OCI-M2 (cell line): Measurements from ENCODE around the gene OPA3.
"Not testable (repeated sequence)": the region's sequence is repeated elsewhere in the genome, so short reads cannot be mapped to it uniquely, and the experiment has no call there.

Source experiments
- DNase-seq: peaks from one replicate; lab custom pipeline; 2025; ENCODE audit not compliant: unreplicated experiment; lab: John Stamatoyannopoulos, UW

Gene OPA3

GRCh38 chr19:45584332-45585157 is at the start of gene OPA3:
Gene OPA3, minus strand, starts transcription at chr19:45584802. Its CDS starts 38 bp downstream, at chr19:45584764.
- DNase-seq: peak; percentile 98

DNA sequence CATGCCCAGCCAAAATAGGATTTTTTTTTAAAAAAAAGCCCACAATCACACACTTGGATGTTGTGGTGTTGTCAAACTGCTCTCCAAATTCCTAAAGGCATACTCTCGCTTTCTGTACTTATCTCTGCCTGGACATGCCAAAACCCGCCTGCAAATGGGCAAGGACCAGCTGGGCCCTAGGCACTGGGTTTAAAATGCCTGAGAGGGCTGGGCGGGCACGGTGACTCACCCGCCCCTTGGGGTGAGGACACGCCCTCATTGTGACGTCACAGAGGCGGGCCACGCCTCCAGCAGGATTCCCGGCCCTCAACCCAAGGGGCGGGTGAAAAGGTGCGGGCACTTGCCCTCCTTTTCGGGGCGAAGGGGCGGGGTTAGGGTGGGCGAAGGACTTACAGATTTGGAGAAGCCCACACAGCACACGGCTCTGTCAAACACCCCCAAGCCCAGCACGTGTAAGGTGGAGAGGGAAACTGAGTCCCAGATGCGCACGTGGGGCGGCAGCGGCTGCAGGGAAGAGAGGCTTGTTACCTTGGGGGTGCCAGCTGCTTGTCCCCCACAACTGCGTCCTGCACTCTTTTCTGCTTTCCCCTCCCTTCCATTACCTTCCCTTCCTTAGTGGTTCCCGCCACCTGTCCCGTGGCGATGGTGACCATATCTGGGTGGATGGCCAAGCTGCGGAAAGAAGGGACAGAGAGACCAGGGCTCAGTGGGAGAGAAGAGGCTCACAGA is 48.0 kb upstream of the OPA3 start:
- no peak for DNase-seq

GRCh38 chr19:45630463-45630862 is 45.9 kb upstream of the OPA3 start:
- DNase-seq: no peak

DNA sequence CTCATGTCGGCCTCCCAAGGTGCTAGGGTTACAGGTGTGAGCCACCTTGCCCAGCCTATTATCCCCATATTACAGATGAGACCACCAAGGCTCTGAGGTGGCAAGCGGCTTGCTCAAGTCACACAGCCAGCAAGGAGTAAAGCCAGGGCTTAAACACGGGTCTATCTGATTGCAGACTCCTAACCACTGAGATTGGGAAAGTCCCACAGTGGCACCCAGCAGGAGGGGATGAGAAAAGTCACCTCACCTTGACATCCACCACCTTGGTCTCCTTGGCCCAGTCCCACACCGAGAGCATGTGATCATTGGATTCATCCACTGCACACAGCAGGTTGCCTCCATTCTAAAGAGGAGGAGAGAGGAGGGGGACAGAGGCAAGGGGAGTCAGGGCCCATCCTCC is 45.1 kb upstream of the OPA3 start:
- no peak for DNase-seq

- DNase-seq: not testable (repeated sequence)
Measured at GRCh38 chr19:45628219-45628618, 43.6 kb upstream of the OPA3 start.

GRCh38 chr19:45623984-45624383 is 39.4 kb upstream of the OPA3 start:
- DNase-seq: no peak

GRCh38 chr19:45621976-45622503 is 37.4 kb upstream of the OPA3 start:
- DNase-seq: no peak

- DNase-seq: no peak
Measured at GRCh38 chr19:45621389-45621788, 36.8 kb upstream of the OPA3 start.

DNA sequence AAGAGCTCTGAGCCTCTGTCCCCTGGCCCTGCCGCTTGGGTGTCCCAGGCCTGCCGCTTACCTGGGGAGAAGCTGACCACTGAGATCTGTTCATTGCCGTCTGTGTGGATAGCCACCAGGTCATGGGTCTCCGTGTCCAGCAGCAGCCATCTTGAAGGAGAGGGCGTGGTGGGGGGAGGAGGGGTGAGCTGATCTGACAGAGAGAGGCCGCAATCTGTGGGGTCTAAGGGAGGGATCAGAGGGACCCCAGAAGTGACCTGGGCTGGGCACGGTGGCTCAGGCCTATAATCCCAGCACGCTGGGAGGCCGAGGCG is 32.1 kb upstream of the OPA3 start:
- DNase-seq: no peak

DNA sequence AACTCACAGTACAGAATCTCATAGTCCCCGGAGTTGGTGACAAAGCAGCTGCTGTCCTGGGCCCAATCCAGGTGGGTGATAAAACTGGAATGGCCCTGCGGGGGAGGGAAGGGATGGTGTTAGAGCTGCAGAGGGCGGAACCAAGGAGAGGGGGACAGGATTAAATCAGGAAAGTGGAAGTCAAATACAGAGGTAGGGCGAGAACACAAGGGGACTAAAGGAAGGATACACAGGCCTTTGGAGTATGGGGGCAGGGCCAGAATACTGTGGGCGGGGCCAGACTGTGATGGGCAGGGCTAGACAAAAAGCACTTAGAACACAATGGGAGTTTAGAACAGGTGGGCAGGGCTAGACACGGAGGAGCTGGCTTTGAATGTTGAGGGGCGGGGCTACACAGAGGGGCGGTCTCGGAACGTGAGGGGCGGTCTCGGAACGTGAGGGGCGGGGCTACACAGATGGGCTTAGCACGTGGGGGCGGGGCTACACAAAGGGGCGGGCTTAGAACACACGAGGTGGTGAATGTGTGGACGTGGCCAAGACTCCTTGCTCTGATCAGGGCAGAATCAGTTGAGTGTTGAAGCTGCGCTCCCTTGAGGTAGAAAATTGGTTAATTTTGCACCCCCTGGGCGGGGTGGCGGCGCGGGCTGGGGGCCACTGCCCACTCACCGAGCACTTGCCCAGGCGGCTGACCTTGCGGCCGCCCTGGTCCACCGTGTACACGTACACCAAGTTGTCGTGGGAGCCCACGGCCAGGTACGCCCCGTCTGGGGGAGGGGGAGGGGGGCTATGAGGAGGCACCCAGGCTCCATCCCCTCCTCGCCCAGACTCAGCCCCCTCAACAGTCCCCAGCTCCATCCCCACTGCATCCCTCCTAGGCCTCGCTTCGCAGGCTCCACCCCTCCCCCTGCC is 31.4 kb upstream of the OPA3 start:
- no peak for DNase-seq

DNA sequence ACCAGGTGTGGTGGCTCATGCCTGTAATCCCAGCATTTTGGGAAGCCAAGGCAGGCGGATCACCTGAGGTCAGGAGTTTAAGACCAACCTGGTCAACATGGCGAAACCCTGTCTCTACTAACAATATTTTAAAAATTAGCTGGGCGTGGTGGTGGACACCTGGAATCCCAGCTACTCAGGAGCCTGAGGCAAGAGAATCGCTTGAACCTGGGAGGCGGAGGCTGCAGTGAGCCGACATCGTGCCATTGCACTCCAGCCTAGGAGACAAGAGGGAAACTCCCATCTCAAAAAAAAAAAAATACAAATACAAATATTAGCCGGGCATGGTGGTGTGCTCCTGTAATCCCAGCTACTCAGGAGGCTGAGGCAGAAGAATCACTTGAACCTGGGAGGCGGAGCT is 30.5 kb upstream of the OPA3 start:
- DNase-seq: not testable (repeated sequence)

- no peak for DNase-seq
Measured at GRCh38 chr19:45613926-45614725, 29.5 kb upstream of the OPA3 start.

GRCh38 chr19:45608948-45609347 is 24.3 kb upstream of the OPA3 start:
- no peak for DNase-seq

DNA sequence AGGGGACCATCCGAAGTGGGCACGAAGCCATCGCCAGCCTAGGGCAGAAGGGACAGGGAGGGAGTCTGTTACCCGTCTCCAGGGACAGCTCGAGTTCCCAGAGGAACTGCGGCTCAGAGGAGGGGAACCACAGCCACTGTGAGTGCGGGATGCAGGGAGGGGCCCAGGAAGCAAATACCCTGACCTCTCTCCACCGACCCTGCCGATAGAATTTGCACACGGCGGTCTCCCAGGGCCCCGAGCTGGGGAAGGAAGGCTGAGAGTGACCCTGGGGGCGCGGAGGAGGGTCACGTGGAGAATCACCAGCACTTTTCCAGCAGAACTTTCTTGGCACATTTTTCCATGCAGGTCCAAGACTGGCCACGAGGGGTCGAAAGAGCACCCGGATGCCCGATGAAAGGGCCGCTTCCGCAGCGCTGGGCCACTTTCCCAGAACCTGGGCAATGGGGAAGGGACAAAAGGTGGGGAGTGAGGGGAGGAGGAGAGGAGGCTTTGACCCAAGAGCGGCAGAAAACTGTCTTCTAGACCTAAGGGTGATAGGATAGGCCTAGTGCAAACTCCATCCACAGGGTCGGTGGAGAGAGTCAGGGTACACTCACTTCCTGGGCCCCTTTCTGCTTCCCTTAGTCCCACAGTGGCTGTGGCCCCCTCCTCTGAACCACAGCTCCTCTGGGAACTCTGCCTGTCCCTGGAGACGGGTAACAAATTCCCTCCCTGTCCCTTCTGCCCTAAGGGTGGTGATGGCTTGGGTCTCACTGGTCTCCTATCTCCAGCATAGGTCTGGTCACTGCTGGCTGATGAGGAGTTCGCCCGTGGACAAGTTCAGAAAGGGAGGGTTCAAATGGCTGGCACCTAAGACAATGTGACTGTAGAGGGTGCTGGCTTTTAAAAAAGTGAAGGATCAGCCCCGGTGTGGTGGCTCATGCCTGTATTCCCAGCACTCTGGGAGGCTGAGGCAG is 22.7 kb upstream of the OPA3 start:
- no peak for DNase-seq

DNA sequence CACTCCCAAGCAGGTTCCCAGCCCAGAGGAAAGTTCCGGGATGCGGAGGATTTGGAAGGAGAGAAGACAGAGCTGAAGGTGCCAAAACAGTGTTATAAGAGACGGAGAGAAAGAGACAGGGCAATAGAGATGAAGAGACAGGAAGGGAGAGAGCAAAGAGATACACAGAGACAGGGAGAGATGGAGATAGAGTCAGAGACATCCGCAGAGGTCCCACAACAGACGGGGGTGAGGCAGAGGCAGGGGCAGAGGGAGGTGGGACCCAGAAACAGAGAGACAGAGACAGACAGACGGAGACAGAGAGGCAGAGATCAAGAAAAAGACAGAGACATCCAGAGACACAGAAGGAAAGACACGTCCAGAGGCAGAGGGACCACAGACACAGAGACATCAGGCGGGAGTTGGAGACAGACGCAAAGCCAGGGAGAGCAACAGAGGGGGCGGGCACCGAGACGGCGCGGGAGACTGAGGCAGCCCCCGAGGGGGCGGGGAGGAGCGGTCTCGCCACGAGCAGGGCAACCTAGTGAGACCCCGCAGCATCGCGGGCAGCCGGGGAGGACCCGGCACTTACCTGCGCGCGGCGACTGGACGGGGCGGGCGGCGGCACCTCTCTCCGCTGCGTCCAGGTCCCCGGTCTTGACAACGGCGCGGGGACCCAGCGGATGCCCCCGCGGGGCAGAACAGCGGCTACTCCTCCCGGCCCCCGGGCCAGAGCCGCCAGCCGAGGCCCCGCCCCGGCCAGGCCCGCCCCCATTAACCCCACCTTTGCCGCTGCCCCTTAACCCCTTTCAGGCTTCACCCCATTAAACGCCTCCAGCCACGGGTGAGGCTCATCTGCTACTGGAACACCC is 17.1 kb upstream of the OPA3 start, which contains the start of gene GPR4:
Gene GPR4 (minus strand): TSS at position 689 of the 851 bp plus-strand sequence. CDS start 10,346 bp downstream, outside the sequence.
- no peak for DNase-seq

DNA sequence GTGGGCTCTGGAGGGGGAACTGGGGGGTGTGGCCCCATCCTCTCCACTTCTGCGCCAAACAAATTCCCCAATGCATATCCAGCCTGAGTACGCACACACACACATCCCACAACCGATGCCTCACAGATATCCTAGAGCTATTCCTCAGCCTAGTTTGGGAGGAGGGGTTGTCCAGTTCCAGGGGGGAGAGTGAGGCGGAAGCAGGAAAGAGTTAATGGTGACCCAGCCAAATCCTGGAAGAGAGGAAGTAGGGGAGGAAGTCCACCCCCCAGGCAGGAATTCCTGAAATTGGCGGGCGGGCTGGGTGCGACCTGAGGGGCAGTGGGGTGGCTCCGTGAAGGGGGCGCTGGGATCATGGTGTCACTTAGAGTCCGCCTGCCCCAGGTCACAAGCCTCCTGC is 16.5 kb upstream of the OPA3 start:
- DNase-seq: no peak

GRCh38 chr19:45600340-45600885 is 15.8 kb upstream of the OPA3 start:
- no peak for DNase-seq

GRCh38 chr19:45599286-45599685 is 14.7 kb upstream of the OPA3 start:
- no peak for DNase-seq
